Skeletal muscle satellite cell (primary cell): Measurements from ENCODE around the gene NAGK.

Experiments
- H3K27me3 ChIP-seq: 2 replicates; pipeline ENCODE4 v1.7.0; 2013; ENCODE audit warnings: low read length; ENCODE audit not compliant: control insufficient read depth, insufficient read depth
- H3K36me3 ChIP-seq: 2 replicates; pipeline ENCODE4 v1.7.0; 2013; ENCODE audit warnings: mild to moderate bottlenecking, control low read depth, low read length; ENCODE audit not compliant: insufficient read depth
- H3K4me1 ChIP-seq: 2 replicates; pipeline ENCODE4 v1.7.0; 2013; ENCODE audit warnings: low read length; ENCODE audit not compliant: control insufficient read depth, insufficient read depth
- H3K4me2 ChIP-seq: 2 replicates; pipeline ENCODE4 v1.7.0; 2013; ENCODE audit warnings: mild to moderate bottlenecking, low read length
- H3K4me3 ChIP-seq: 2 replicates; pipeline ENCODE4 v1.7.0; 2013; ENCODE audit warnings: low read length
- H3K9ac ChIP-seq: 2 replicates; pipeline ENCODE4 v1.7.0; 2013; ENCODE audit warnings: mild to moderate bottlenecking, low read depth, low read length, moderate library complexity
- H3K9me3 ChIP-seq: replicated peaks from 2 replicates; pipeline ENCODE4 v1.7.0; 2013; ENCODE audit warnings: mild to moderate bottlenecking, control low read depth, low read length

NAGK gene

DNA sequence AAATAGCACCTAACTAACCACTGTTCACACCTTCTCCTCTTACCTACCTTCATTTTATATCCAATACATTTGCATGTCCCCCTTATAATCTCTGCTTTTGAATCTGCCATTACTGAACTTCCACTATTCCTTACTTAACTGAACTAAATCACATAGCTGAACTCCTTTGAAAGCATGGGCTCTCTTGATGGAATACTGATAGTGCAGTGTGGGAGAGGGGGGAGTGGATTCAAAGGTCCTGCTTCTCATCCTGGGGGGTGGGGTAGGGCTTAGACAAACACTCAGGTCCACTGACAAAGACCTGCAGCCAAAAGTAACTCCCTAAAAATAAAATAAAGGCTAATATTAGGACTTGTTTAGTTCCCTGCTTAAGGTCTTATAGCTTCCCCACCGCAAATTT, 53.0 kb downstream of the NAGK start:
- no peaks in the 10 kb centered on the region for H3K27me3 ChIP-seq
- H3K4me2 ChIP-seq: no peak overlapping the region
- no peak overlapping the region for H3K9ac ChIP-seq
- H3K36me3 ChIP-seq: peaks cover 9% of the 10 kb centered on the region
- peaks cover 6% of the 10 kb centered on the region for H3K4me1 ChIP-seq
- H3K9me3 ChIP-seq: no peaks in the 10 kb centered on the region
- no peak overlapping the region for H3K4me3 ChIP-seq

DNA sequence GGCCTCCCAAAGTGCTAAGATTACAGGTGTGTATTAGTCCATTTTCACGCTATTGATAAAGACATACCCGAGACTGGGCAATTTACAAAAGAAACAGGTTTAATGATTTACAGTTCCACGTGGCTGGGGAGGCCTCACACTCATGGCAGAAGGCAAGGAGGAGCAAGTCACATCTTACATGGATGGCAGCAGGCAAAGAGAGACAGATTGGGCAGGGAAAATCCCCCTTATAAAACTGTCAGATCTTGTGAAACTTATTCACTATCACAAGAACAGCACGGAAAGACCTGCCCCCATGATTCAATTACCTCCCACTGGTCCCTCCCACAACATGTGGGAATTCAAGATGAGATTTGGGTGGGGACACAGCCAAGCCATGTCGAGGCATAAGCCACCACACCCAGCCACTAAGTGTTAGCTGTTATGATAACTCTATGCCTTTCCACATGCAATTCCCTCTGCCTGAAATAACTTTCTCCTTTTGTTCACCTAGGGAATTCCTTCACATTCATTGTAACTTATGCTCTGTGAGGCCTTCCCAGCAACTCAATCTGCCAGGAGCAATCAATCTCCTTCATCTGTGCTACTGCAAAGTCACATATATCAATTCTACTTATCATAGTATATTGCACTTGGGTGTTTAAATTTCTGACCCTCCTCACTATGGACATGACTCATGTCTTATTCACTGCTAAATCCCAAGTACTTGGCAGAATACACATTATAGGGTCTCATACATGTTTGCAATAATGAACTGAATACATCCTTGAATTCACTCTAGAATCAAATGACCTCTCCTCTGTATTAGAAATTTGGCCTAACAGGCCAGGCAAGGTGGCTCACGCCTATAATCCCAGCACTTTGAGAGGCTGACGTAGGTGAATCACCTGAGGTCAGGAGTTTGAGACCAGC, 54.2 kb downstream of the NAGK start:
- H3K4me2 ChIP-seq: no peak overlapping the region
- H3K36me3 ChIP-seq: peaks cover 9% of the 10 kb centered on the region

DNA sequence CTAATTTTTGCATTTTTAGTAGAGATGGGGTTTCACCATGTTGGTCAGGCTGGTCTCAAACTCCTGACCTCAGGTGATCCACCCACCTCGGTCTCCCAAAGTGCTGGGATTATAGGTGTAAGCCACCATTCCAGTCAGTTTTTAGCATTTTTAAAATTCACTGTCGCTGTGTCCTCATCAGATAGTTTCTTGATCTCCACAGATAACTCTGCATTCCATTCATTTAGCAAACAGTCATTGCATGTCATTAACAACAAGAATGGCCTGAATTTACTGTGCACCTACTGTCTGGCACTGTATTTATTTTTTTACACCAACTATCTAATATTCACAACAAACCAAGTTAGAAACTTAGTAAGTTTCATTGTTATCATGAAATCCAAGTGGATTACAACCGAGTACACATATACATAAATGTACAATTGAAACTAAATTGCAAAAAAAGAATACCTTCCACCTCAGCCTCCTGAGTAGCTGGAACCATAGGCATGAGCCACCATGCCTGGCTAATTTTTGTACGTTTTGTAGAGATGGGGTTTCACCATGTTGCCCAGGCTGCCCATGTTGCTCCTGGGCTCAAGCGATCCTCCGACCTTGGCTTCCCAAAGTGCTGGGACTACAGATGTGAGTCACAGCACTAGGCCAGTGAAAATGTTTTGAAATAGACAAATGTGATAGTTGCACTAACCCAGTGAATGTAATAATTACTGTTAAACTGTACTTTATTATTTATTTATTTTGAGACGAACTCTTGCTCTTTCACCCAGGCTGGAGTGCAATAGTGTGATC, 57.3 kb downstream of the NAGK start:
- H3K4me1 ChIP-seq: peaks cover 10% of the 10 kb centered on the region
- no peaks in the 10 kb centered on the region for H3K9me3 ChIP-seq
- H3K27me3 ChIP-seq: no peaks in the 10 kb centered on the region
- H3K9ac ChIP-seq: no peak overlapping the region
- H3K4me2 ChIP-seq: no peak overlapping the region
- no peak overlapping the region for H3K4me3 ChIP-seq
- H3K36me3 ChIP-seq: no peaks in the 10 kb centered on the region

More for the DNA sequence above, 54.2 kb downstream of the NAGK start:
- Histone ChIP-seq H3K4me1 (peaks cover 6% of the 10 kb centered on the region), H3K4me3 (no peak overlapping the region), H3K27me3 (no peaks in the 10 kb centered on the region), H3K9me3 (no peaks in the 10 kb centered on the region), H3K9ac (no peak overlapping the region)

DNA sequence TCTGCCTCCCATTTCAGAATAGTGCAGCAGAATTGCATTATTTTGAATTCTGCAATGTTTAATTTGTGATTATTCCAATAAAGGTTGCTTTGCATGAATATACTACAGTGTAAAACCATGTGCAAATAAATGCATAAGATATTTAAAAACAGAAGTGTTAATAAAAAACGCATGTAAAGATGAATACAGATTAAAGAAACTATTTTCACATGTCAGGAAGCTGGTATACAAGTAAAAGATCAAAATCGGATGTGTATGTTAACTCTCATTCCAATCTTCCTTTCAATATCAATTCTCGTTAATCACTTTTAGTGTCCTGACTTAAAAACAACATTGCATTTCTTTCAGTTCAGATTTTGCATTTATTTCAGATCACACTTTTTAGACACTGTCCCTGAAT, 58.5 kb downstream of the NAGK start:
- Histone ChIP-seq H3K36me3 (no peaks in the 10 kb centered on the region), H3K9ac (no peak overlapping the region), H3K4me3 (no peak overlapping the region)

More for the DNA sequence above, 58.5 kb downstream of the NAGK start:
- Histone ChIP-seq H3K9me3 (no peaks in the 10 kb centered on the region), H3K27me3 (no peaks in the 10 kb centered on the region), H3K4me1 (peaks cover 10% of the 10 kb centered on the region), H3K4me2 (no peak overlapping the region)
